ENCODE data around the gene CERKL. TPM values are rescaled to one million over a fixed set of nuclear protein-coding genes. Genes with fewer than 3 reads are reported as not detected.

The CERKL gene
- total RNA-seq, 1 donor from 2014 or later = 0.14 TPM

- peak overlapping the region; percentile 8 for H3K4me3 Mint-ChIP-seq
- H3K27ac Mint-ChIP-seq = no peak overlapping the region
- H3K9me3 Mint-ChIP-seq = peaks cover 37% of the 10 kb centered on the region
- intact Hi-C loops (cut with micrococcal nuclease) = no loop called here
- H3K27me3 Mint-ChIP-seq = peaks cover 87% of the 10 kb centered on the region
- peaks cover 40% of the 10 kb centered on the region for H3K4me1 Mint-ChIP-seq
- no peak for DNase-seq
- peaks cover 14% of the 10 kb centered on the region for H3K36me3 Mint-ChIP-seq (ENCODE audit: low read depth)
These were observed 25.3 kb upstream of the CERKL start for GRCh38 chr2:181682026-181682789.

GRCh38 chr2:181680937-181681811 is 24.3 kb upstream of the CERKL start:
- H3K9me3 Mint-ChIP-seq = peaks cover 37% of the 10 kb centered on the region
- intact Hi-C loops (cut with micrococcal nuclease) = no loop called here
- peaks cover 84% of the 10 kb centered on the region for H3K27me3 Mint-ChIP-seq
- peaks cover 40% of the 10 kb centered on the region for H3K4me1 Mint-ChIP-seq
- peak overlapping the region; percentile 66 for H3K4me3 Mint-ChIP-seq
- peaks cover 14% of the 10 kb centered on the region for H3K36me3 Mint-ChIP-seq (ENCODE audit: low read depth)
- no peak for DNase-seq
- H3K27ac Mint-ChIP-seq = peak overlapping the region; percentile 79

DNA sequence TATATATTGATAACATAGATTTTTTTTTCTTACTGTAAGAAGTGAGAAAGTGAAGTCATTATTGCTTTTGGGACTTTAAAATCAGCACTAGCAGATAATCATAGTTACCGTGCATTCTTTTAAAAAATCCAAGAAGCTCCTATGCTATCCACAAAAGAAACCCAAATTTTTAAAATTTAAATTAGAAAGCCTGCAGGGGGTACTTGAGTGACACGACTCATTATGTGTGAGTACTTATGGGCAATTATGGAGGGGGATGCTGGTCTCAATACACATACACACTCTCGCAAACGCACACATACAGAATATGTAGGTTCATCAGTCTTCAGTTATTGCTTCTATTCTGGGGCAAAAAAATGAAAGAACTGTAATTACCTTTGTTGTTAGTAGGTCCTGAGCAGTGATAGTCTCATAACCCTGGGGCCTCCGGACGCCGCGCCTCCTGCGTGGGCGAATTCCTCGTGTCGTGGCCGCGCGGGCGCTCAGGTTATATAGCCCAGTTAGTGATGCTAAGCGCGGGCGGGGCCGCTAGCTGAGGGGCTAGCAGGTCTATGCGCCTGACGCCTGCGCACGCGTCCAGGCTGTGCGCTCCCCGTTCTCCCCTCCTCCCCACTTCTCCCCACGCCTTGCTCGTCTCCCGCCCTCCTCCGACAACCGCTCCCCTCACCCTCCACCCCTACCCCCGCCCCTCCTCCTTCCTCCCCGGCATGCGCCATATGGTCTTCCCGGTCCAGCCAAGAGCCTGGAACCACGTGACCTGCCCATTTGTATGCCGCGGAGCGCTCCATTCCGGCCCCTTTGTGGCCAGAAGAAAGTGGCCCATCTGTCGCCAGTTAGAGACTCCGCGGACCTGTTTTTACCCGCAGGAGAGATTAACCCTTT is 23.4 kb upstream of the CERKL start, which contains the start of gene NEUROD1:
Gene NEUROD1 (minus strand): TSS at position 463 of the 882 bp plus-strand sequence. CDS start 1,657 bp downstream, outside the sequence.
- intact Hi-C loops (cut with micrococcal nuclease) = no loop called here

GRCh38 chr2:181679544-181679979 is 22.7 kb upstream of the CERKL start:
- peaks cover 79% of the 10 kb centered on the region for H3K27me3 Mint-ChIP-seq
- DNase-seq = no peak
- intact Hi-C loops (cut with micrococcal nuclease) = loop anchor here (2.0 to 5.0 kb wide), 2 partner anchors 23 to 577 kb away; partner anchors contain the start of gene CERKL
- peaks cover 35% of the 10 kb centered on the region for H3K4me1 Mint-ChIP-seq
- H3K9me3 Mint-ChIP-seq = peaks cover 32% of the 10 kb centered on the region
- no peak overlapping the region for H3K4me3 Mint-ChIP-seq
- H3K27ac Mint-ChIP-seq = peak overlapping the region; percentile 40
- H3K36me3 Mint-ChIP-seq (ENCODE audit: low read depth) = peaks cover 12% of the 10 kb centered on the region

More for the DNA sequence above, 23.4 kb upstream of the CERKL start, which contains the start of gene NEUROD1:
- H3K27me3 Mint-ChIP-seq = peaks cover 81% of the 10 kb centered on the region
- peak within 1 kb of the TSS; percentile 66 for H3K4me3 Mint-ChIP-seq
- H3K4me1 Mint-ChIP-seq = peaks cover 40% of the 10 kb centered on the region
- H3K27ac Mint-ChIP-seq = peak within 1 kb of the TSS; percentile 79
- peak; percentile 67 for DNase-seq
- H3K9me3 Mint-ChIP-seq = peaks cover 37% of the 10 kb centered on the region
- H3K36me3 Mint-ChIP-seq (ENCODE audit: low read depth) = peaks cover 12% of the 10 kb centered on the region

- Mint-ChIP-seq H3K9me3 (peaks cover 32% of the 10 kb centered on the region), H3K27ac (peak overlapping the region; percentile 84), H3K27me3 (peaks cover 79% of the 10 kb centered on the region), H3K4me1 (peaks cover 33% of the 10 kb centered on the region), H3K36me3 (ENCODE audit: low read depth) (peaks cover 12% of the 10 kb centered on the region), H3K4me3 (no peak overlapping the region)
- DNase-seq = no peak
- intact Hi-C loops (cut with micrococcal nuclease) = loop anchor here (2.0 to 5.0 kb wide), 2 partner anchors 22 to 577 kb away; partner anchors contain the start of gene CERKL
These were observed 22.1 kb upstream of the CERKL start for GRCh38 chr2:181678861-181679543.

DNA sequence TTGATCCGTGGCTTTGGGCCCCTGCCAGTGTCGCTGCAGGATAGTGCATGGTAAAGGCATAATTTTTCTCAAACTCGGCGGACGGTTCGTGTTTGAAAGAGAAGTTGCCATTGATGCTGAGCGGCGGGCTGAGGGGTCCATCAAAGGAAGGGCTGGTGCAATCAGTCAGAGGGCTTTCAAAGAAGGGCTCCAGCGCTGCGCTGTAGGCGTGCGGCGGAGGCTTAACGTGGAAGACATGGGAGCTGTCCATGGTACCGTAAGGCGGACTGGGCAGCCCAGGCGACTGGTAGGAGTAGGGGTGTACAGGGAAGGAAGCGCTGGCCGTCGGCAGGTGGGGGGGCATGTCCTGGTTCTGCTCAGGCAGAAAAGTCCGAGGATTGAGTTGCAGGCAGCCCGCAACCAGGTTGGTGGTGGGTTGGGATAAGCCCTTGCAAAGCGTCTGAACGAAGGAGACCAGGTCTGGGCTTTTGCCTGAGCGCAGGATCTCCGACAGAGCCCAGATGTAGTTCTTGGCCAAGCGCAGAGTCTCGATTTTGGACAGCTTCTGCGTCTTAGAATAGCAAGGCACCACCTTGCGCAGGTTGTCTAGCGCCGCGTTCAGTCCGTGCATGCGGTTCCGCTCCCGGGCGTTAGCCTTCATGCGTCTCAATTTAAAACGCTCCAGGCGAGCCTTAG is 21.1 kb upstream of the CERKL start:
- H3K36me3 Mint-ChIP-seq (ENCODE audit: low read depth) = peaks cover 10% of the 10 kb centered on the region
- H3K4me3 Mint-ChIP-seq = no peak overlapping the region
- peaks cover 30% of the 10 kb centered on the region for H3K4me1 Mint-ChIP-seq
- H3K27ac Mint-ChIP-seq = peak overlapping the region; percentile 82
- DNase-seq = peak; percentile 92
- peaks cover 32% of the 10 kb centered on the region for H3K9me3 Mint-ChIP-seq
- intact Hi-C loops (cut with micrococcal nuclease) = loop anchor here (2.0 to 5.0 kb wide), 2 partner anchors 21 to 576 kb away; partner anchors contain the start of gene CERKL
- peaks cover 75% of the 10 kb centered on the region for H3K27me3 Mint-ChIP-seq

DNA sequence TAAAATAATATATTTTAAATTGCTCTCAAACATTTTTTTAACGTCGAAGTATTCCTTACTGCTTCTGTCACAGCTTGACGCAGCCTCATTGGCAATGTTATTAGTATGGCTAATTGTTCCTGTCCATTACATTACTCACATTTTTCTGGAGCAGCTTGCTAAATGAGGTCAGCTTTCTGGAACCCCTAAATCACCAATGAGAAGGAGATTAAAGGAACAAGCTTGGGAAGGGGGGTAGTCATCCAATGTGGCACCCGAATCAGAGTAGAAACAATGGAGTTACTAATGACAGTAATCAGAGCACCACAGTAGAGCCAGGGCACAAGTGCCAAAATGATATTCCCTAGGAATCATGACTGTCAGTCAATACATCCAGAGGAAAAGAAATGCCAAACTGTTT is 18.3 kb upstream of the CERKL start:
- peaks cover 56% of the 10 kb centered on the region for H3K27me3 Mint-ChIP-seq
- peaks cover 13% of the 10 kb centered on the region for H3K4me1 Mint-ChIP-seq
- peaks cover 6% of the 10 kb centered on the region for H3K36me3 Mint-ChIP-seq (ENCODE audit: low read depth)

GRCh38 chr2:181674461-181674860 is 17.6 kb upstream of the CERKL start:
- H3K4me1 Mint-ChIP-seq = peaks cover 13% of the 10 kb centered on the region
- peaks cover 52% of the 10 kb centered on the region for H3K27me3 Mint-ChIP-seq

More for the DNA sequence above, 18.3 kb upstream of the CERKL start:
- Mint-ChIP-seq H3K4me3 (no peak overlapping the region), H3K27ac (no peak overlapping the region), H3K9me3 (peaks cover 19% of the 10 kb centered on the region)
- no peak for DNase-seq
- intact Hi-C loops (cut with micrococcal nuclease) = loop anchor here (5.0 kb wide), 1 partner anchor 573 kb away; no protein-coding TSS in a partner anchor

GRCh38 chr2:181673173-181673572 is 16.3 kb upstream of the CERKL start:
- Mint-ChIP-seq H3K27ac (no peak overlapping the region), H3K9me3 (peaks cover 6% of the 10 kb centered on the region), H3K4me1 (peaks cover 9% of the 10 kb centered on the region), H3K36me3 (ENCODE audit: low read depth) (peaks cover 2% of the 10 kb centered on the region), H3K27me3 (peaks cover 49% of the 10 kb centered on the region), H3K4me3 (no peak overlapping the region)
- intact Hi-C loops (cut with micrococcal nuclease) = no loop called here
- no peak for DNase-seq

More at GRCh38 chr2:181674461-181674860, 17.6 kb upstream of the CERKL start:
- H3K36me3 Mint-ChIP-seq (ENCODE audit: low read depth) = peaks cover 6% of the 10 kb centered on the region
- peaks cover 18% of the 10 kb centered on the region for H3K9me3 Mint-ChIP-seq
- no peak overlapping the region for H3K4me3 Mint-ChIP-seq
- DNase-seq = no peak
- intact Hi-C loops (cut with micrococcal nuclease) = no loop called here
- no peak overlapping the region for H3K27ac Mint-ChIP-seq

DNA sequence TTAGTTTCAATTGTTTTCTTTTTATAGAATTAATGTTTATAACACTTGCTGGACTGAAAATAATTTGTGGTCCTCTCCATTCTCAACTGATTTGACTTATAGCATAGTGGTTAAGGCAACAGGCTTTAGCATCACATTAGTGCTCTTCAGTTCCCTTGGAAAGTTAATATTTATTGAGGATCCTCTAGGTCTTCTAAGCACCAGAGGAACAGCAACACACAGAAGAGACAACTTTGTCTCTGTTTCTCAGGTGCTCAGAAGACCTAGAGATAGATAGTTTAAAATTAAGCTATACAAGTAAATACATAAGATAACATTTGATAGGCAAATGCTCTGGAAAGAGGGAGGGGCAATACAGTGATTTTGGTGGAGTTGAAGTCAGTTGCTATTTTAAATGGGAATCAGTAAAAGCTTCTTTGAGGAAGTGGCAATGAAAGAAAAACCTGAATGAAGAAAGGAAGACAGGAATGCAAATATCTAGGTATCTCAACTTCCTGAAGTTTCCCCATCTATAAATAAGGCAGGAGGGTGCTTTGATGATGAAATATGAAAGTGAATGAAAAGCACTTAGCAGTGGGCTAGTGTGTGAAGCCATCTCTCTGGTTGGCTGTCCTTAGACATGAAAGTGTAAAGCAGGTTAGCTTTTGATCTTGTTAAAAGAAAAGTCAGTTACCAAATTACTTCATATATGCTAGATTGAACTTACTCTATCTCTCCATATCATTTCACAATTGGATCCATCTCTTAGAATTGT is 15.5 kb upstream of the CERKL start:
- Mint-ChIP-seq H3K4me3 (no peak overlapping the region), H3K27ac (no peak overlapping the region)
- intact Hi-C loops (cut with micrococcal nuclease) = no loop called here

GRCh38 chr2:181670632-181671031 is 13.7 kb upstream of the CERKL start:
- peaks cover 4% of the 10 kb centered on the region for H3K9me3 Mint-ChIP-seq
- peaks cover 4% of the 10 kb centered on the region for H3K4me1 Mint-ChIP-seq
- H3K27me3 Mint-ChIP-seq = peaks cover 45% of the 10 kb centered on the region
- no peak overlapping the region for H3K4me3 Mint-ChIP-seq
- no peak overlapping the region for H3K27ac Mint-ChIP-seq
- H3K36me3 Mint-ChIP-seq (ENCODE audit: low read depth) = no peaks in the 10 kb centered on the region
- no peak for DNase-seq
- intact Hi-C loops (cut with micrococcal nuclease) = no loop called here

More for the DNA sequence above, 15.5 kb upstream of the CERKL start:
- Mint-ChIP-seq H3K27me3 (peaks cover 47% of the 10 kb centered on the region), H3K4me1 (peaks cover 4% of the 10 kb centered on the region), H3K9me3 (no peaks in the 10 kb centered on the region), H3K36me3 (ENCODE audit: low read depth) (no peaks in the 10 kb centered on the region)
- no peak for DNase-seq
